Measurements from ENCODE around the gene C4orf50.
A peak's percentile ranks its signal among the peaks of the same experiment; 100 is the strongest.

C4orf50 gene

DNA sequence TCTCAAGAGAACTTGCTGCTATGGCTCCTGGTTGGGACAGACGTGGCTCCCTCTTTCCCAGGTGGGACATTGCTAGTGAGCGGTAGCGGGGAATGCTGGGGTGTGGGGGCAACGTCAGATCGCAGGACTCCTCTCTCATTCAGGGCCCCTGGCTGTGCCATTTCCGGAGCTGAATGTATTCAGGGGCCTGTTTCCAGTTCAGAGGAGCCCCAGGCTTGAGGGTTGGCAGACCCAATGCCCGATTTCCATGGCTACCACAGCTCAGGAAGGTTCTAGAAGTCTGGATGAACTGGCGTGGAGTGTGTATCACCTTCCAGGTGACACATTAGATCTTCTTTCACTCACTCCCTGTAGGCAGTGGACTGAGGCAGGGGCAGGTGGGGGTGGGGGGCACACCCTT, 99.2 kb downstream of the C4orf50 start:
- DNase-seq (ENCODE audit: low spot score) = no peak

DNA sequence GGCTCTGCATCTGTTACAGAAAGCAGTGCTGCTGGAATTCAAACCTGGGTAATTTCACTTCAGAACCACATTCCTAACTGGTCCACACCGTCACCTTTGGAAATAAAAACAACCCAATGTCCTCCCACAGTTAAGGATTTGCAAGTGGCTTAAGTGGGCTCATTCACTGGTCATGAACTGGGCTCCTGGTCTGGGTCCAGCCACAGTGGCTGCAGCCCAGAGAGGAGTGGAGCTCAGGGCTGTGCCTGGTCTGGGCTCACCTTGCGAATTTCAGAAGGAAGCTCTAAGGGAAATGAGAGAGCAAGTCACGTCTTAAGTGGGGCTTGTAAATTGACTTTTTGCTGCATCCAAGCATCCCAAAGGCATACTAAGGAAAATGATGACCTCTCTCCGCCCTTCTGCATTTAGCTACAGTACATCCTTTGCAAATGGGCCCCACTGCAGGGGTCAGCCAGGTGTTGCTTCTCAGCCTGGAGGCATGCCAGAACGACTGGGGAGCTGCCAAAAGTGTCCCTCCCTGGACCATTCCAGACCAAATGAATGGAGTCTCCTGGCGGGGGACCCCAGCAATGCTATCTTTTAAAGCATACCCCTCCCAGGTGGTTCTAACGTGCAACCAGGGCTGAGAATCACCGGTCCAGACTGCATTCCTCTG, 99.8 kb downstream of the C4orf50 start:
- no peak for DNase-seq (ENCODE audit: low spot score)

DNA sequence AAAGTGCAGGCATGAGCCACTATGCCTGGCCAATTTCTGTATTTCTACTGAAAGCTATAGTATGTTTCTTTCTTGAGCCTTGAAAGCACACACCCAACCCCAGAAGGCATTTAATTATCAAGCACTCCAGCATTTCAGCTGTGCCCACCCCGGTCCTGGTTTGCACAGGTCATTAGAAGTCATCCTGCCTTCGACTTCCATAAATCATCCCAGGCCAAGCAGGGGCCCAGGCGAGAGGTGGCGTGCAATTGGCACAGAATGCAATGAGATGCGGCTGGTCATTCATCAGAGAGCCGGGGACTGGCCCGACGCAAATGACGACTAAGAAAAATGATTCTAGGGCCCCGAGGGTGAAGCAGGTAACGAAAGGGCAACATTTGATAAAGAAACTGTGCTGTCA, 100.6 kb downstream of the C4orf50 start:
- DNase-seq (ENCODE audit: low spot score) = no peak

DNA sequence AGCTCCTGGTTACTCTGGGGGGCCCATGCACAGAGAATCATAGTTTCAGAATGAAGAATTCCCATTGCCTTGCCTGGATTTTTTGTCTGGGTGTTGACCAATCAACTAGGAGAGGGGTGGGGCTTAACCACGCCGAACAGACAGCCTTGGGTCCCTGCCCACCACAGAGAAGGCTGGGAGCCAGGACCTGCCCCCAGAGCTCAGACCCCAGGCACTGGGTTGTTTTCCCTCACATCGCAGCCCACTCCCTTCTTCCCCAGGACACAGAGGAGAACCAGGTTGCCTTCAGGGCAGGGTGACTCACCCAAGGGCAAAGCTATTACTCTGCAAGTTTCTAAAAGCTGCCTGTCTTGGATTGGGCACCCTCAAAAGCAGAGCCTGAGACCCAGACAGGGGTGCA, 102.0 kb downstream of the C4orf50 start:
- no peak for DNase-seq (ENCODE audit: low spot score)

DNA sequence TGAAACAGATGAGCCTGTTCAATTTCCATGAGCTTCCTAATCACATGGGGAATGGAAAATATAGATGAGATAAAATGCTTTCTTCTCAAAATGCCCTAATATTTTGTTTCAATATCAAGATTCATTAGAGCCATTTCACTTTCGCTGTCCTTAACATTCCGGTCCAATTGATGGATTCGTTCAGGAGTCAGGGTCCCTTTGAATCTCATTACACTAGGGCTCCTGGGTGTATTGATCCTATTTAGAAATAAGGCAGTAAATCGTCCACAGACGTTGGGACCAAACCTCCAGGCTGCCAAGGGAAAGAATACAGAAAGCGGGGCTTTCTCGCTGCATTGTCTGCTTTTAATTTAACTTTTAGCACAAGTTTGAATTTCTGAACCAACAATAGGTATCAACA, 104.8 kb downstream of the C4orf50 start:
- no peak for DNase-seq (ENCODE audit: low spot score)

DNA sequence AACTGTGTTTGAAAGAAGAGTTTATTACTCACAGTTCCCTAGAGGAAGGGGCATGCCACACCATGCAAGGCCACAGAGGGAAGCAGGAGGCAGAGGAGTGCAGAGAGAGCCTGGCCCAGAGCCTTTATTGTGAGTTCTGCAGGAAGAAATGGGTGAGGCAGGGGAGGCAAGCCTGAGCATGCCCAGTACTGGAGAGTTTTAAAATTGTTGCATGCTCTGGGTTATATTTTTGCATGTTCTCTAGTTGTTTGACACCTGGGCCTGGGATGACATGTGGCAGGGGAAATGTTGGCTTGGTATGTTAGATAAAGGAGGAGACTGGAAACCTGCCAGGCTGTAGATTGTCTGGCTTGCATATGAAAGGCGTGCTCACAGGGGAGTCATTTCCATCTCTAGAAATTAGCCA, 105.6 kb downstream of the C4orf50 start:
- no peak for DNase-seq (ENCODE audit: low spot score)

DNA sequence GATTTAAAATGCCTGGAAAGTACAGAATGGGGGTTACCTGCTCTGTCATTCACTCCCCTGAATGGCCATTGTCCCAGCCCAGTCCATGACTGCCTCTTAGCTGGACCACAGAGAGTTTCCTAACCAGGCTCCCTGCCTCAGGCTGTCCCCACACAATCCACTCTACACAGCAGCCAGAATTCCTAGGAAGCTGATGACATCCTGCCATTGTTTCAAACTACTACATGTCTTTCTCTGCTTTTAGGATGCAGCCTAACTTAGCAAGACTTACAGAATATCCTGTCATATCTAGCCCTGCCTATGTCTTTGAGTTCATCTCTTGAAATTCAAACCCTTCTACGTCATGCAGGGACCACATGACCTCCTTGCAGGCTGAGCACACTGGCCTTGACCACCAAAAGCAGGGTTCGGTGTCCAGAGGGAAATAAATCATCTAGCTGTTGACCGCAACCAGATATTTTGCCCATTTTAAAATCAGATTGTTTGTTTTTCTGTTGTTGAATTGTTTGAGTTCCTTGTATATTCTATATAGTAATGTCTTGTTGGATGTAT, 109.3 kb downstream of the C4orf50 start:
- peak; percentile 94 for DNase-seq (ENCODE audit: low spot score)

DNA sequence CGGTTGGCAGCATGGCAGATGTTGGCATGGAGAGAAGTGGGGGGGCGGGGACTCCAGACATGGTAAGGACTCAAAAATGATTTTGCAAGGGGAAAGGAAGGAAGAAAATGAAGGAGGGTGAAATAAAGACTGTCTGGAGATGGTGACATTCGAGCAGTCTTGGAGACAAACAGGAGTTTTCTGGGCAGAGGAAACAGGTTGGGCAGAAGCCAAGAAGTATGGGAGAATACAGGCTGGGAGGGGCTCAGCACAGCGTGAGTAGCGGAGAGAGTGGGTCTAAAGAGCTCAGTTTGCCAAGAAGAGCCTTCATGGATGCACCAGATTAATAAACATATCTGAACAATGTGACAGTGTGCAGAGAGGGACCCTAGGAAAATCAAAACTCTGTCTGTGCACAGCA, 112.0 kb downstream of the C4orf50 start:
- DNase-seq (ENCODE audit: low spot score) = no peak

DNA sequence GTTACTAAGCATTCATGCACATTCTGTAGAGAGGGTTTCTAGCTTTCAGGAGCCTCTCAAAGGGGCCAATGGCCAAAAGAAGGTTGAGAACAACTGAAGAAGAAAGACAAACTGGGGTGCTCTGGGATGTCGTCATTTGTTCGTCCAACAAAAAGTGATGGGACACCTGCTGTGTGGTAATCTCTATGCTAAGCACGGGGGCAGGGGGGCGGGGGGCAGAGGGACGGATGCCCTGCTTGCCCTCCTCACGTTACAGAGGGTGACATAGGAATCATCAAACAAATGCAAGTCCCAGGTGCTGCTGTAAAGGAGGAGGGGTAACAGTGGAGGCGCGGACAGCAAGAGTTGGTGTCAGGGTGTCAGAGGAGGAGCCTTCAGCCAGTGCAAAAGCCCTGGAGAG, 112.5 kb downstream of the C4orf50 start:
- no peak for DNase-seq (ENCODE audit: low spot score)

DNA sequence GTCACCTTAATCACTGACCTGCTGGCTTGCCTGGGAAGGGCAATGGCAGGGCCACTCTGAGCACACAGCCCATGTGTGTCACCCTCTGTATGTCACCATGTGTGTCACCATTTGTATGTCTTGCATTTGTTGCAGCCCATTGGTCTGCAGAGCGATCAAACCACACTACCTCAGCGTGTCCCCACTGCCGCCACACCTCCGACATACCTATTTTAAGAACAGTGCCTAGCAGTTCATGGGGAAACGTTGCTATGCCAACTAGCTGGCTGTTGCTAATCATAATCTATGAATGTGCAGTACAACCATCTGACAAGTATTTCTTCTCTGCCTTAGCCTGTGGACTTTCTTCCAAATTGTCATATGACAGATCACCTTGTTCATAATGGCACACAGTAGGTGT, 117.4 kb downstream of the C4orf50 start:
- no peak for DNase-seq (ENCODE audit: low spot score)

DNA sequence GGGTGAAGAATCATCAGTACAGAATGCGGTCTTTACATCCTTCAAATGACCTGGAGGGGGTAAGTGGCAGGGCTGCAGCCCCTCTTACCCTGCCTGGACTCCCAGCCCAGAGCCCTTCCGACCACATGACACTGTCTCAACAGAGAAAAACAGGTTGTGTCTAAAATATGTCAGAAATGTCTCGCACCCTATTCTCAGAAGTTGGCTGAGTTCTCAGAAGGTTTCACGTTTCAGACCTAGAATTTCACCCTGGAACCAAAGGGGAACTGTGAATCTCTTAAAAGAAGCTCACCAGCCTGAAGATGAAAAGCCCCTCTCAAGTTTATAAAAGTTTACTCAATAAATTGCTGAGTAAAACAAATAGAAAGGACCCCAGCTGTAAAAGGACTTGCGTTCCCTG, 118.3 kb downstream of the C4orf50 start:
- DNase-seq (ENCODE audit: low spot score) = no peak

DNA sequence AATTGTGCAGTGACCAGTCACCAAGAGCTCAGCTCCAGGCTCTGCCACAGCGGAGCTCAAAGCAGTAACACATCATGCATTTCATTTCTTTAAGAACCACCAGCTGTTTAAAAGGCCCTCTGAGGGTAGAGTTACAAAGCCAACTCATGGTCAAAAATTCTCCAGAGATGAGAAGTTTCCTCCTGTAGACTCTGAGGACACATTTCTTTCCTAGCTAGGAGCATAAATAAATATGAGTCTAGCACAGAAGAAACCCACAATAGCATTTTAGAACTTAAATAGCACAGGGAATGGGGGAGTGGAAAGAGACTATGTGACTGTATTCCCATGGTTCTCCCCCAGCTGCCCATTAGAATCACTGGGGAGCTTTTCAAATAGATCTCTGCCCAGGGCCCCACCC, 118.8 kb downstream of the C4orf50 start:
- DNase-seq (ENCODE audit: low spot score) = no peak

DNA sequence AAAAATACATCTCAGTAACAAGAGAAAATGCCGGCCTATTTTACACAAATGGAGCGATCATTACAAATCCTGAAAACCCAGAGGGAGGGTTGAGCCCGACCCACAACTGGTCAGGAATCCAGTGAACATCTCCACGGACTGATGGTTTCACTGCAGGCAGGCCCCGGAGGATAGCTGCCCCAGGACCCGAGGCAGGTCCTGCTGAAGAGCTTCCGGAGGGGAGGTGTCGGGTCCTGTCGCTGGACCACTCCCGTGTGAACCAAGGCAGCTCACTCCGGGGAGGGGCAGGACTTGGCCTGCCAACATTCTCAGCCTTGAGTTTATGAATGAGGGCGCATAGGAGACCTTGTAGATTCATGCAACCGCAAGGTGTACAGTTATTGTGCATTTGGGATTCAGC, 120.6 kb downstream of the C4orf50 start:
- no peak for DNase-seq (ENCODE audit: low spot score)

DNA sequence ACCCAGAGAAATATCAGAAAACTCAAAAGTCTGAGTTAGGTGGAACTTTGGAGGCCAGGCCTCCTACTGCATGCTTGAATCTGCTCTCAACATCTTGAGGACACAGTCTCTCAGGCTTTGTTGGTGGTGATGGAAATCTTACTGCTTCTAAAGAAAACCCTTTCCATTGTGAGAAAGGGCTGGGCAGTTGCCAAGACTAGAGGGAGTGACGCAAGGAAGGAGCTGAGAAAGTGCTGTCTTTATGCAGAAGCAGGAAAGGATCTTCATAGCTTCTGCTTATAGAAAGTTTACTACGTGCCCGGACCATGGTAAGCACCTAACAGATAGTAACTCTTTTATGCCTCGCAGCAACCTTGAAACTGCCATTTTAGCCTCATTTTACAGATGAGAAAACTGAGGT, 122.9 kb downstream of the C4orf50 start:
- no peak for DNase-seq (ENCODE audit: low spot score)

DNA sequence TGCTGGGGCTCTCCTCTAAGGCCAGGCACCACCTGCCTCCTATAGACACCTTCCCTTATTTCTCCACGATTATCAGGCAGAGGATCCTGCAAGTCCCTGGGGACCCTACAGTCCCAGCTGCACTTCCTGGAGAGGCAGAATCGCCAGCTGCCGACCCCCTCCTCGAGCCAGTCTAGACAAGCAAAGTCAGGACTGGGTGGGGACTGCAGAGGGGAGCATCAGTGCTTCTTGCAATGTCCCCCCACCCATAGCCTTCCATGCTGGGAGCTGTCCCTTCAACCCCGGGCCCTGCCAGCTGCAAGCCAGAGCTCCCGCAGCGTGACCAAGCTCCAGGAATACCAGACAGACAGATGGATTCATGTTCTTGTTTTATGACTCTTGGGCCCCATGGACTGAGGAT, 124.0 kb downstream of the C4orf50 start:
- no peak for DNase-seq (ENCODE audit: low spot score)

DNA sequence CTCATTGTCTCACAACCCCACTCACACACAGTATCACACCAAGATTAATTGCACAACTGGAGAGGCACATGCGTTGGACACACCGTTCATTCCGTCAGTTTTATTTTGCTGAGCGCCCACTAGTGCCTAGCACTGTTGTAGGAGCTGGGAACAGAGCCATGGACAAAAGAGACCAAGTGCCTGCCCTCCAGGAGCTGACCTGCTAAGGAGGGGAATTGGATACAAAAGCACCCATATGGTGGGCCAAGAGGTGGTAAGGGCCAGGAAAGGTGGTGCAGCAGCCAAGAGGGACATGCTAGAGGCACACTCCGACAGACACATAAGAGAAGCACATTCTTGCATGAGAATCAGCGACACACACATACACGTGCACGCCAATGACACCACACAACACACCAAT, 124.6 kb downstream of the C4orf50 start:
- no peak for DNase-seq (ENCODE audit: low spot score)

DNA sequence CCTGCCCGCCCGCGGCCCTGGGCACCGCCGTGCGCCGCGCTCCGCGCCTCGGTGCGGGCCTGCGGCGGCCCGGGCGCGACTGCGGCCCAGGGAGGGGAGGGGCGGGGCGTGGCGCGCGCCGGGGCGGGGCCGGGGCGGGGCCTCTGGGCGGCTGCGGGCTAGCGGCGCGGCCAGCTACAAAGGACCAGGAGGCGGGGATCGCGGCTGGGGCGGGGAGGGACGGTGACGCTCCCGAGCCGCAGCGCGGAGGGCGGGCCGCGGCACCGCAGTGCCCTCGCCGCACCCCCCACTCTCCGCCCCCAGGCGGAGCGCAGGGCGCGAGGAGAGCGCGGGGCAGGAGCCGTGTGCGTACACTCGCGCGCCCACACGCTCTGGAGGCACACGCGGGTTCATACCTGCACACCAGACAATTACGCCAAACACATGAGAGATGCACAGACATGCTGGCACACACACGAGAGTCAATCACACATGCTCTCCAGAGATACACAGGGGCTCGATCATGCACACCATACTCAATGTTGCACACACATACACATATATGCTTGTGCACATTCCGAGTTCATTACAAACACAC, 125.1 kb downstream of the C4orf50 start, which contains the start of gene CRMP1:
CRMP1 (minus strand) TSS at position 83 of the 577 bp plus-strand sequence. CDS start 117 bp downstream, outside the sequence.
- peak; percentile 40 for DNase-seq (ENCODE audit: low spot score)

DNA sequence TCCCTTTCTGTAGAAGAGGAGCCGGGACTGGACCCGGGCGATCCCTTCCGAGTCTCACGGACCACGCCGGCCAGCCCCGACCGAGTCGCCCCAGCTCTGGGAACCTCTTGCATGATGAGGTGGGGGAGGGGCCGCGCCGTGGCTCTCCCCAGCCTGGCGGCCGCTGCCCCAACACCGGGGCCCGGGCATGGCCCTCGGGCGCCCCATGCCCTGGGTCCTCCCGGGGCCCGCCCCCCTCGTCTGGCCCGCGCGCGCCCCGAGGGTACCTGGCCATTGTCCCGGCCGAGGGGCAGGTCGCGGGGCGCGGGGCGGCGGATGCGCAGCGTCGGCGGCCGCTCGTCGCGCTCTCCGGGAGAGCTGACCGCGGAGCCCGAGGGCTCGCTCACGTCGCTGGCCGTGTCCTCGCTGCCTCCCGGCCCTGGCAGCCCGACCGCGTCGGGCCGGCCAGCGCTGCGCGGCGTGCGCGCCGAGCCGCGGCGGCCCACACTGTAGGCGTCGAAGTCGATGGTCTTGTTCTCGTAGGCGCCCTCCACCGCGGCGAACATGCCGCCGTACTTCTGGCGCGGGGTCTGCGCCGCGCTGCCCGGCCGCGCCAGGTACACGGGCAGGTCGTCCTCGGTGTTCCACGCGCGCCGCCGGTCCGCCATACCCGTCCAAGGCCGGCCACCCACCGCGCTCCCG, 125.8 kb downstream of the C4orf50 start:
- DNase-seq (ENCODE audit: low spot score) = no peak

DNA sequence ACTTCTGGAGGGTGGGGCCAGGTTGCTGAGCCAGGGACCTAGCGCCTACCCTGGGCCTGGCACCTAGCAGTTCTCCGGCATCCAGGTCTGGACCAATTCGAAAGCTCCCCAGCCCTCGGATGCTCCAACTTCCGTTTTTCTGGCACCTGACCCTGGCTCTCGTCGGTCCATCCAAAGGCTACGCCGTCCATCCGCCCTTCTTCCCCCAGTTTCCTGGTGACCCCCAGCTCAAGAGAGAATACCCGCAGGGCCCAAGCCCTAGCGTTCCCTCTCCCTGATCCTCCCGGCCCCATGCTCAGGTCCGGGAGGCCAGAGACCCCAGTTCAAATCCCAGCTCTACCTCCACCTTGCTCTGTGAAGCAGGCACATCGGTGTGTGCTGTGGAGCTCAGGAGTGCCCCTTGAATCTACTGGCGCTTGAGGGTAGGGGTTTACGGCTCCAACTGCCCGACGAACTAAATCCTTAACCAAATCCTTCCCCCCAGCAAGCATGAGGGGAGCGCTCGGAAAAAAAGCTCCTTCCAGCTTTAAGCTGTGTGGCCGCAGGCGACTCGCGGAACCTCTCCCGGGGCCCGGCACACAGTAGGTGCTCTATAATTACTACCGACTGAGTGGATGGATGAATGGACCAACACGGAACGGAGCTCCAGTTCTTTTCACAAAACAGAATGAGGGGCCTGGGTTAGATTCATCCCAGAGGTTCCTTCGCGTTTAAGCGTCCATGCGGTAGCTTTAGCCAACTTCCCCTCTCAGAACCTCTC, 126.5 kb downstream of the C4orf50 start:
- no peak for DNase-seq (ENCODE audit: low spot score)

DNA sequence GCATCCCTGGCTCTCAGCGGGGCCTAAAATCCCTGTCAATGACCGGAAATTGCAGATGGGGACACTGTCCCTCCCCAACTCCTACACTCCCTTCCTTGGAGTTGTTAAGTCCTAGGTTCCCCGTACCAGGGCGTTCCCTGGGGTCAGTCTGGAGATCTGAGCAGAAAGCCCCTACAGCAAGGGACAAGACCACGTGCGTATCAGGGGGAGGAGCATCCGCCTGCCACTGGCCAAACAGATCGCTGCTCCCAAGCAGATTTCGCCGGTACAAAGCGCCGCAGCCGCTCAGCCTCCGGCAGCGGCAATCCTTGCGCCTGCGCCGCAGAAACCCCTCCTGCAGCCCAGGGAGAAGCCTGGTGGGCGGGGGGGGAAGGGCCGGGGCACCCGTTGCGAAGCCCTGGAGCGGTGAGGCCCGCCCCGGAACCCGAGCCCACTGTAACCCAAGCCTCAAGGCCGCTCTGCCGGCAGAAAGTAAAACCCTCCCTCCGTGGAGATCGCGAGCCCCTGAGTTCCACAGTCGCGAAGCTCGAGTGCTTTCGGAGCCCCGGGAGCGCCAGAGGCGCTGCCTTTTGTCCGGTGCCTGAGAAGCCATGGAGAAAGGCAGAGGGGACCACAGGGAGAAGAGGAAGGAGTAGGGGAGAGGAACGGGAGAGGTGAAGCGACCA, 128.0 kb downstream of the C4orf50 start:
- DNase-seq (ENCODE audit: low spot score) = peak; percentile 65

DNA sequence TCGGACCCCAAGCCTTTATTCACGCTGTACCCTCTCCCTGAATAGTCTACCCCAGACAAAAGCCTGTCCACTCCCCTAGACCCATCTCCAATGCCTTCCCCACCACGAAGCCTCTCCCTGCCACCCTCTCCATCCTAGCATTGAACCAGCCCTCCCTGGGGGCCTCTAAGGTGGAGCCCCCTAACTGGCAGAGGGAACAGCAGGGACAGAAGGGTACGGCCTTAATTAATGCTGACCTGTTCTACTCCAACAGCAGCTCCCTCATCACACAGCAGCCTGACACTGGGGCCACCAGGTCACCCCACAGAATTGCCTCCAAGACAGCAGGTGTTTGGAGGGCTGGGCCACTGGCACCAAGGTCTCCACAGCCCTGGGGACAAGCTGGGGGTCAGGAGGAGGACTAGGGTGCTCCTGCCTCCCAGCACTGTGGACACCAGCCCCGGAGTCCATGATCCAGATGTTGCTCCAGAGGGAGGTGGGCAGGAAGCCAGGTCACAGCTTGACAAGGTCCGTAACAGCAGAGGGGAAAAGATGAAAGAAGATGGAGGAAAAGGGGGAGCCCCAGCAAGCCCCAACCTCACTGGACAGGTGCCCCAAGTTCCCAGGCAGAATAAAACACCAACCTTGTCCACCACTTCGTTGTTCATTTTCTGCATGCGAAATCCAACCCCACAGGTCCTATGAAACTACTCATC, 129.1 kb downstream of the C4orf50 start:
- no peak for DNase-seq (ENCODE audit: low spot score)
